ENCODE results near the gene HHAT.

HHAT gene

GRCh38 chr1:210617293-210617692 is 288.6 kb downstream of the HHAT start:
- no peak for DNase-seq

GRCh38 chr1:210618369-210618768 is 289.7 kb downstream of the HHAT start:
- no peak for DNase-seq

GRCh38 chr1:210620867-210621488 is 292.3 kb downstream of the HHAT start:
- DNase-seq, result no peak

GRCh38 chr1:210621712-210622111 is 293.0 kb downstream of the HHAT start:
- DNase-seq, result no peak

- DNase-seq, result no peak
Observed at GRCh38 chr1:210624722-210625121, 296.0 kb downstream of the HHAT start.

GRCh38 chr1:210625715-210626114 is 297.0 kb downstream of the HHAT start:
- no peak for DNase-seq

GRCh38 chr1:210626341-210626740 is 297.6 kb downstream of the HHAT start:
- DNase-seq, result no peak

- DNase-seq, result no peak
Observed at GRCh38 chr1:210627755-210628154, 299.1 kb downstream of the HHAT start.

GRCh38 chr1:210629276-210629675 is 300.6 kb downstream of the HHAT start:
- DNase-seq, result no peak

- no peak for DNase-seq
Observed at GRCh38 chr1:210631399-210631798, 302.7 kb downstream of the HHAT start.

- no peak for DNase-seq
Observed at GRCh38 chr1:210633140-210633539, 304.4 kb downstream of the HHAT start.

- DNase-seq, result no peak
Observed at GRCh38 chr1:210633636-210634035, 304.9 kb downstream of the HHAT start.

GRCh38 chr1:210635108-210635507 is 306.4 kb downstream of the HHAT start:
- no peak for DNase-seq

GRCh38 chr1:210641582-210641981 is 312.9 kb downstream of the HHAT start:
- DNase-seq, result no peak

- DNase-seq, result no peak
Observed at GRCh38 chr1:210645582-210646257, 317.0 kb downstream of the HHAT start.

- no peak for DNase-seq
Observed at GRCh38 chr1:210646258-210646616, 317.5 kb downstream of the HHAT start.

GRCh38 chr1:210647406-210648333 is 319.0 kb downstream of the HHAT start:
- no peak for DNase-seq

GRCh38 chr1:210648588-210649269 is 320.0 kb downstream of the HHAT start:
- DNase-seq, result no peak

GRCh38 chr1:210650403-210650802 is 321.7 kb downstream of the HHAT start:
- DNase-seq, result no peak

- DNase-seq, result no peak
Observed at GRCh38 chr1:210652329-210652954, 323.7 kb downstream of the HHAT start.

GRCh38 chr1:210653771-210654170 is 325.1 kb downstream of the HHAT start:
- no peak for DNase-seq

- no peak for DNase-seq
Observed at GRCh38 chr1:210654176-210654981, 325.7 kb downstream of the HHAT start.
